HK-2 (cell line): ENCODE measurements around the gene BAIAP3.
A peak's percentile ranks its signal among the peaks of the same experiment; 100 is the strongest.

Experiments
- DNase-seq: peaks from one replicate; pipeline ENCODE4 v3.0.0-alpha.2; 2018; ENCODE audit not compliant: unreplicated experiment

Gene BAIAP3

DNA sequence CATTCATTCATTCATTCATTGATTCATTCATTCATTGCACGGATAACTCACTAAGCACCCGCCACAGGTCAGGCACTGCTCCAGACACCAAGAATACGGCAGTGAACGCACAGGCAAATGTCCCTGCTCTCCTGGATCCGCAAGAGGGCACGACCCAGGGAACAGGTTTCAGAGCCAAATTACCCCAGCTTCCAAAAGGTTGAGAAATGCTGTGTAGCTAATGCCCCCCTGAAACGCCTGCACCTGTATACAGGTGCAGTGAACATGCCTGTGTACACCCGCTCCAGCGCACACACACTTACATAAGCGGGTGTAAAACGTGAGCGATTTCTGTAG is 33.6 kb upstream of the BAIAP3 start:
- no peak for DNase-seq

GRCh38 chr16:1300664-1301476 is 32.6 kb upstream of the BAIAP3 start:
- no peak for DNase-seq

GRCh38 chr16:1301562-1301961 is 31.9 kb upstream of the BAIAP3 start:
- no peak for DNase-seq

- no peak for DNase-seq
Measured at GRCh38 chr16:1305823-1306222, 27.6 kb upstream of the BAIAP3 start.

DNA sequence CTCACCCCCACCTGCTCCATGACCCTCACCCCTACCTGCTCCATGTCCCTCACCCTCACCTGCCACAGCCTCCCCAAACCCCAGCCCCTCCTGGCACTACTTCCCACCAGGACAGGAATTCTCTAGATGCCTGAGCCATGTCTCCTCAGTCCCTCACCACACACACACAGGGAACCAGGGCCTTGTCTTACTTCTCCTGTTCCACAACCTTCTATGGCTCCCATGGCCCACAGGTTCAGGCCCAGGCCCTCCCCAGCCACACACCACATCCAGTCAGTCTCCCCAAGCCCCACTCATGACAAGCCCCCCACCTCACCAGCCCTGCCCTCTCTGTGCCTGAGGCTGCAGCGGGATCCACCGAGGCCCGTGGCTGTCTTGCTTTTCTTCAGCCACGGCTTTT is 27.1 kb upstream of the BAIAP3 start:
- no peak for DNase-seq

DNA sequence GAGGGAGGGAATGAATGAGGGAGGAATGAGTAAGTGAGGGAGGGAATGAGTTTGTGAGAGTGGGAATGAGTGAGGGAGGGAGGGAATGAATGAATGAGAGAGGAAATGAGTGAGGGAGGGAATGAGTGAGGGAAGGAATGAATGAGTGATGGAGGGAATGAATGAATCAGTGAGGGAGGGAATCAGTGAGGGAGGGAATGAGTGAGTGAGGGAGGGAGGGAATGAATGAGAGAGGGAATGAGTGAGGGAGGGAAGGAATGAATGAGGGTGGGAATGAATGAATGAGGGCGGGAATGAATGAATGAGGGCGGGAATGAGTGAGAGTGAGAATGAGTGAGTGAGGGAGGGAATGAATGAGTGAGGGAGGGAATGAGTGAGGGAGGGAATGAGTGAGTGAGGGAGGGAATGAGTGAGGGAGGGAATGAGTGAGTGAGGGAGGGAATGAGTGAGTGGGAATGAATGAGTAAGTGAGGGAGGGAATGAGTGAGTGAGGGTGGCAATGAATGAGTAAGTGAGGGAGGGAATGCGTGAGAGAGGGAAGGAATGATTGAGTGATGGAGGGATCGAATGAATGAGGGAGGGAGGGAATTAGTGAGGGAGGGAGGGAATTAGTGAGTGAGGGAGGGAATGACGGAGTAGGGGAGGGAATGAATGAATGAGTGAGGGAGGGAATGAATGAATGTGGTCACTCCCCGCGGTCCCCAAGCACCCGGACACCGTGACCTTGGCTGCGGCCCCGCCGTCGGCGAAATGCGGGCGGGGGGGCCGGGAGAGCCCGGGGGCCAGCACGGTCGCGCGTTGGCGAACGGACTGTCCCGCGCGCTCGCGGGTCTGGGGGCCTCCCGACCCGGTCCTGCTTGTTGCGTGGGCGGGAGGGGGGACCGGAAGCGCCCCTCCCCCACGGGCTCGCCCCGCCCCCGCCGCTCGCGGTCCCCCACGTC is 25.1 kb upstream of the BAIAP3 start:
- no peak for DNase-seq

- DNase-seq = peak; percentile 96
Measured at GRCh38 chr16:1308977-1309885, 24.2 kb upstream of the BAIAP3 start, which contains the start of gene UBE2I. Gene UBE2I, plus strand, starts transcription at chr16:1309636. Its CDS starts 4,395 bp downstream, at chr16:1314031.

DNA sequence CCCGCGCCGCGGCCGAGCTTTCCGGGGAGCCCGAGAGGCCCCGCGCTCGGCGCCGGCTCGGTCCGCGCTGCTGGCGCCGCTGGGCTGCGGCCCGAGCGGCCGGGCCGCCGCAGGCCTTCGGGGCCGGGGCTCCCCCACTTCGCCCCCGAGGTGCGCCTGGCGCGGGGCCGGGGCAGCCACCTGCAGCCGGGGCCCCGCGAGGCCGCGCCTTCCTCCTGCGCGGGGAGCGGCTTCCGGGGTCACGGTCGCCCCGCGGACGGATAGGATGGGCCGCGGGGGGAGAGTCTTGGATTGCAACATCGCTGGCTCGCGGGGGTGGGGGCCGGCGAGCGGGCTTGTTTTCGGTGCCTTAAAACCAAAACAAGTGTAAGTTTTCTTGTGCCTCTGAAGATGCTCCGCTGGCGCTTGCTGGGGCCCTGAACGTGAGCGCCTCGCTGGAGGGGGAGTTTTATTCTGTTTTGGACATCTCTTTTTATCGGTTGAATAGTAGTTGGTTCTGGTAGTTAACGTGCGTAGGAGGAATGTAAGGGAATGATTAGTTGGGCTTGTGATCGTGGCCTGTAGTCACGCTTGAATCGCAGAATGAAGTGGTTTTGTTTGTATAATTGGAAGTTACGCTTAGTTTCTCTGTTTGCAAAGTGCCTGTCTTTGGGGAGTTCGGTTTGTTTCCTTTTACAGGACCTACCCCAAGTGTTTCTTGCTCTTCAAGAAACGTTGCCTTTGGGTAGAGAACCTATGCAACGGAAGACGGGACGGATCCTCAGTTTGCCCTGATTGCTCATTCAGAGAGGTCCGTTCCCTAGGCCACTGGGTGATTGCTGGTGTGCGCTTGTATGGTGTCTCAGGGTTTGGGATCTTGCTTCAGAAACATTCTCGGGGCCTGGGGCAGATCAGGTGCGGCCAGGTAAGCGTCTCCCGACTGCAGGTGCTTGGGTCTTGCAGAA is 23.3 kb upstream of the BAIAP3 start:
- peak; percentile 15 for DNase-seq

DNA sequence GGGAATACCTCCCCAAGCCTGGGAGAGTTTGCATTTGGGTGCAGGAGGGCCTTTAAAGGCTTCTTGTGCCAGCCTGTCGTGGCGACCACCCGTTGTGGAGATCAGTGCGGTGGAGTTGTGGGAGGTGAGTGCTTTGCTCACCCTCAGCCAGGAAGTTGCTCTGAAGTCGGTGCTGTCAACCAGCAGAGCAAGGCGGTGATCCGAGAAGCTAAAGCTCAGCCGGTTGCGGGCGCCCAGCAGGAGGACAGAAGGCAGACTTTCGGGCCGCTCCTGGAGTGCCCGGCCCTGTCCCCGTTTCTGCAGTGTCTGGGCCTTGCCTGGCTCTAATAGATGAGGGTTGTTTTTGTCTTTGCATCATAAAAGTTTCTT is 22.6 kb upstream of the BAIAP3 start:
- DNase-seq = peak; percentile 29

GRCh38 chr16:1311212-1311737 is 22.2 kb upstream of the BAIAP3 start:
- DNase-seq = no peak

GRCh38 chr16:1311738-1312466 is 21.5 kb upstream of the BAIAP3 start:
- no peak for DNase-seq

GRCh38 chr16:1312467-1312816 is 21.0 kb upstream of the BAIAP3 start:
- DNase-seq = no peak

DNA sequence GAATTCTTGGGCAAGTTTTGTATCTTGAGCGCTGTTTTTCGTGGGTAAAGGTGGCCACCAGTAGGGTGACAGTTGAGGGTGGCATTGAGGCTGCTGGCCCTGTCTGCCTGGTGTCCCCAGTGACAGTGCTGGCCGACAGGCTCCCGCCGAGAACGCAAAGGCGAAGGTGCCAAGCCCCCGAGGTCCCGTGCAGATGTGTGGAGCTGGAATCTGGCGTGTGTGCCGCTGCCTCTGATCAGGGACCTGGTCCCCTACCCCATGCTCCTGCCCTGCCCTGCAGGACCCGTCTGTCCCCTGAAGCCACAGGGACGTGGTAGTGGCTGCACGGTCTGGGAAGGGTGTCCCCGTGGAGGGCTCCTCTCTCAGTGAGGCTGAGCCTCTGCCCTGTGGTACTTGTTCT is 20.5 kb upstream of the BAIAP3 start:
- no peak for DNase-seq

DNA sequence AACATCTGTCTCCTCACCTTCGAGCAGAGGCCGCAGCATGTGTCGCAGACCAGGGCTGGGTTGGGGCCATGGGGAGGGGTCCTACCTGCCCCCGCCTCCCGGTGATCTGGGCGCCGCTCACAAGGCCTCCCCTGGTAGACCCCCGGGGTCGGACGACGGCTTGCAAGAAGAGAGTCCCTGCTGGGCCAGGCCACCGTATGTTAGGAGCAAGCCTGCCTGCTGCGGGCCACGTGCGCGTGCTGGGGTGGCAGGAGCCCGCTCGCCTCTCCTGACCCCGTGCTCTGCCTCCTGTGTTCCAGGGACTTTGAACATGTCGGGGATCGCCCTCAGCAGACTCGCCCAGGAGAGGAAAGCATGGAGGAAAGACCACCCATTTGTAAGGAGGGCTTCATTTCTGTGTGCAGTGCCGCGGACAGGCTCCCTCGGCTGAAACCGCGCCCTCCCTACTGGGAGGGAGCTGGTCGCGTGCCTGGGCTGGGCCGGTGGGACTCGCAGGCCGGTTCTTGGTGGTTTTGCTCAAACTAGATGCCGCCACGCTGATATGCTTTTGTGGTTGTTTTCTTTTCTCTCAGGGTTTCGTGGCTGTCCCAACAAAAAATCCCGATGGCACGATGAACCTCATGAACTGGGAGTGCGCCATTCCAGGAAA is 19.6 kb upstream of the BAIAP3 start:
- DNase-seq = no peak

- DNase-seq = no peak
Measured at GRCh38 chr16:1314399-1315068, 18.9 kb upstream of the BAIAP3 start.

DNA sequence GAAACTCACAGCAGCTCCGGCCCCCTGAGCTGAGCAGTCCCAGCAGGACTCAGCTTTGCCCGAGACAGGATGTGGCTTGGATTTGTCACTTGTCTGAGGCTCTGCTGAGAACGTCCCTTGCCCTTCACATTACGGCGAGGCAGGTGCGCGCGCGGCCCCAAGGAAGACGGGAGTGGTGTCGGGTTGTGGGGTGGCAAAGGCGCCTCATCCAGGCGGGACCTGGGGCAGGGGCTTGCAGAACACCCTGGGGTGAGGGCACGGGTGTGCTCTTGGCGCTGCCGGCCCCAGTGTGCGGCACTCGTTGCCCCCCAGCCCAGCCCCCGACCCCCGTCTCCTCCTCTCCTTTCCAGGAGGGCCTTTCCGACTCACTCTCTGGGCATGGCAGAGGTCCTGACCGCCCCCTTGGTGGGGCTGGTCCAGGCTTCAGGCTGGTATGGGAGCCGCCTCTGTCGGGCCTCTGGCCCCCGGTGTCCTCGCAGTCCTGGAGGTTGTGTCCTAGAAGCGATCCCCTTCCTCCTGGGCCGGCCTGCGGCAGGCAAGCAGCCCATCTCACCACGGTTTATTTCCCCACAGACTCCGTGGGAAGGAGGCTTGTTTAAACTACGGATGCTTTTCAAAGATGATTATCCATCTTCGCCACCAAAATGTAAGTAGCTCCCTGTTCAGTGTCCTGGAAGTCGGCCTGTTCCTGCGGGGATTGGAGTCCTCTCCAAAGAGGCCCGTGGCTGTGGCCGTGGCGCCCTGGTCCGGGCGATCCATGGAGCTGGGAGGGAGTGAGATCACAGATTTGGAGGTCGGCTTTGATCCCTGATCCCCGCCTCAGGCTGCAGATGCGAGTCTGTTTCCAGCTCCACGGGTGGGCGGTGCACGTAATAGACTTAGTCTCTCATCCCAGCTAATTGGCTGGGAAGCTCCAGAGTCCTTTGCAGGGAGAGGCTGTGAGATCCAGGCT is 18.1 kb upstream of the BAIAP3 start:
- no peak for DNase-seq

DNA sequence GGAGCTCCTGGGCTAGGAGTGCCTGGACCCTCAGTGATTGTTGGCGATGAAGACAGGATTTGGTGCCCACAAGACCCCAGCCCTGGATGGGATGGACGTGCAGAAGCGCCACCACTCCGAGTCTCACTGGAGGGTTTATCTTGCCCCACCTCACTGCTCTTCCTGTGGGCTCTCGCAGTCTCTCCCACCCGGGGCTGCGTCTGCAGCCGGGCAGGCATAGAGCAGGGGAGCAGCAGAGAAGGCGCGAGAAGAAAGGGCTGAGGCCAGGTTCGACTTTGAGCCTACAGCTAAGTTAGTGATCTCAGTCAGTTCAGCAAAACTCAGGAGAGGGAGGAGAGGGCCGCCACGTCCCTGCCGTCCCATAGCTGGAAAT is 17.4 kb upstream of the BAIAP3 start:
- DNase-seq = no peak
